GM12892 (cell line): Measurements from ENCODE around the gene ERGIC1.

ENCODE experiments used
- DNase-seq: peaks from one replicate; pipeline ENCODE4 v3.0.0; 2011; ENCODE audit not compliant: insufficient read length
- FAIRE-seq: peaks from 2 replicates; lab custom pipeline; 2011; peaks lifted over from hg19 to GRCh38; lab: Jason Lieb, UNC
- POLR2A ChIP-seq: IDR thresholded peaks from 2 replicates; pipeline ENCODE4 v1.6.1; 2011; ENCODE audit warnings: low read depth, low read length, control low read depth
- POLR2AphosphoS5 ChIP-seq: IDR thresholded peaks from 2 replicates; pipeline ENCODE4 v1.6.1; 2011; ENCODE audit warnings: low read depth, low read length, control low read depth
- TAF1 ChIP-seq: IDR thresholded peaks from 2 replicates; pipeline ENCODE4 v1.6.1; 2011; ENCODE audit warnings: low read depth, mild to moderate bottlenecking, control low read depth, low read length, borderline replicate concordance

ERGIC1 gene

DNA sequence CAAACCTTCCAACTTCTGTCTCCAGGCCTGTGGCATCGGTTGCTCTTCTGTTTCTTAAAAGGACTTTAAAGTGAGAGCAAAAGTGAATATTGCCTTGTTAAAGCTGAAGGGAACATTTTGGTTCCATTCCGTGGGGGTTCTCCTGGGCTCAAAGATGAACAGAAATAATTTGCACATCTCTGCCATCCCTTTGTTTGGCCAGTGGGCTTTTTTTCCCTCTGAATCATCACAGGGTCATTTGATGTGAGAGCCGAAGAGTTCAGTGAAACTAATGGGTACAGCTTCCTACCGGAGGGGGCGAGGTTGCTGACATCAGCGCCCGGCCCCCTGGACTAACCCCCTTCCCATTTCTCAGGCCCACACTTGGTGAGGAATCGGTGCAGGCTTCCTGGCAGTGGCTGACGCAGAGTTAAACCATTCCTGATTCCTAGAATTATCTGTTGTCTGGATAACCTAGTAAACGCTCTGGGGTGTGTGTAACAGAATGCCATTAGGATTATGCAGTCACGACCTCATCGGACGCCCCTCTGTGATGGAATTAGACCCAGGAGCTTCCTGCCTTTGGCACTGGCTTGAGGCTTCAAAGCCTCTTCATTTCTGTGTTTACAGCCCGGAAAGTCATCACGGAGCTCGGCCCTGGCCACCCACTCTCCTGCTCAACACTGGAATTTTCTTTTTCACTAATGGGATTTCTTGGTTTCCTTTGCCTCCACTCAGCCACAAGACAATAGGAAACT lies 63.6 kb downstream of the ERGIC1 start:
- FAIRE-seq: no peak
- TF ChIP-seq POLR2AphosphoS5 (no peak), POLR2A (no peak), TAF1 (no peak)
- no peak for DNase-seq

DNA sequence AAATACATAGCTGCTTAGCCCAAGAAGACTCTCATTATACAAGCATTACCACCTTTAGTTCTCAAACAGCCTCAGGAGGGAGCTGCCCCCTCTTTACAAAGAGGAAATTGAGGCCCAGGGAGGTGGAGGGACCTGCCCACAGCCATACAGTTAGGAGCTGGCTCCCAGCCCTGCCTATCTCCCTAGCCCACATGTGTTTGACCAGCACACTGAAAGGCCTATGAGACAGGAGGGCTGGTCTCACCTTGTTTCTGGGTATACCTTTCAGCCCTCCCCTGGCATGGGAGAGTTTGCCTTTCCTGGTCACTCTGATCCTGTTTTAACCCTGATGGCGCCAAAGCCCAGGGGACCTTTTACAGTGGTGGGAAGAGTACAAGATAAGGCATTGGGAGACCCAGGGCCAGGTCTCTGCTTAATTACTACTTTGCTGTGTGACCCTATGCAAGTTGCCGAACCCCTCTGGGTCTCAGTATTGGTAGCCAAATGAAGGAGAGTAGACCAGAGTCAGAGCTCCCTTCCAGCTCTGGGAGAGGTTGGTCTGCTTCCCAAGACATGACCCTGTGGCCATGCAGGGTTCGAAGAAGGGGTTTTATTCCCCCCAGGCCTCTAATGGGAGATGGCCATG lies 64.3 kb downstream of the ERGIC1 start:
- FAIRE-seq (no peak), DNase-seq (no peak)
- TF ChIP-seq TAF1 (no peak), POLR2A (no peak), POLR2AphosphoS5 (no peak)

DNA sequence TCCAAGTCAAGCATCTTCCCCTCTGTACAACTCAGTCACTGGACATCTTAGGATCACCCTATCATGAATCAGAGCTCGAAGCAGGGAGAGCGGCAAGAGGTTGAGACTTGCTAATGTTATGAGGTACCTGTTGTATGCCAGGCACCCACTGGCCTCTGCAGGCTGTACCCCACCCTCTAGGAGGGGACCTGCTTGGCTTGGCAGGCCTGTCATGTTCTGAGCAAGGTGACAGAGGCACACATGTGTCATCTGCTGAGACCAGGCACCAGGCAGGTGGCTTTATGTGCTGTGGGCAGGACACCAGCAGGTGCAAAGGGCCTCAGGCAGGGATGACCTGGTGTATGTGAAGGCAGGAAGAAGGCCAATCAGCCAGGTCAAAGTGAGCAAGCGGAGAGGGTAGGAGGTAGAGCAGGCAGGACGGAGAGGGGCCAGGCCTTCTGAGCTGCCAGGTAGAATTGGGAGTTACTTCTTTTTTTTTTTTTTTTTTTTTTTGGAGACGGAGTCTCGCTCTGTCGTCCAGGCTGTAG lies 64.9 kb downstream of the ERGIC1 start:
- FAIRE-seq: no peak
- no peak for TF ChIP-seq POLR2A
- TF ChIP-seq POLR2AphosphoS5: no peak
- no peak for TF ChIP-seq TAF1
- no peak for DNase-seq

DNA sequence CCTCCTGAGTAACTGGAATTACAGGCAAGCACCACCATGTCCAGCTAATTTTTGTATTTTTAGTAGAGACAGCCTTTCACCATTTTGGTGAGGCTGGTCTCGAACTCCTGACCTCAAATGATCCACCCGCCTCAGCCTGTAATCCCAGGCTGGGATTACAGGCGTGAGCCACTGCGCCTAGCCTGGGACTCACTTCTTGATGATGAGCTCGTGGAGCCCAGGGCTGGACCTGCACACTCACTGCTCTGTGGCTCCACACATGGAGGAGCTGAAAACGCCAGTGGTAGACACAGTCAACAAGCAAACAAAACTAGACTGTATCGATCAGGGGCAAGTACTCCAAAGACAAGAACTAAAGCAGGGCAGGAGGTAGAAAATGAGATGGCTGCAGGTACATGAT lies 65.4 kb downstream of the ERGIC1 start:
- TF ChIP-seq TAF1 (no peak), POLR2AphosphoS5 (no peak), POLR2A (no peak)
- no peak for FAIRE-seq
- no peak for DNase-seq

DNA sequence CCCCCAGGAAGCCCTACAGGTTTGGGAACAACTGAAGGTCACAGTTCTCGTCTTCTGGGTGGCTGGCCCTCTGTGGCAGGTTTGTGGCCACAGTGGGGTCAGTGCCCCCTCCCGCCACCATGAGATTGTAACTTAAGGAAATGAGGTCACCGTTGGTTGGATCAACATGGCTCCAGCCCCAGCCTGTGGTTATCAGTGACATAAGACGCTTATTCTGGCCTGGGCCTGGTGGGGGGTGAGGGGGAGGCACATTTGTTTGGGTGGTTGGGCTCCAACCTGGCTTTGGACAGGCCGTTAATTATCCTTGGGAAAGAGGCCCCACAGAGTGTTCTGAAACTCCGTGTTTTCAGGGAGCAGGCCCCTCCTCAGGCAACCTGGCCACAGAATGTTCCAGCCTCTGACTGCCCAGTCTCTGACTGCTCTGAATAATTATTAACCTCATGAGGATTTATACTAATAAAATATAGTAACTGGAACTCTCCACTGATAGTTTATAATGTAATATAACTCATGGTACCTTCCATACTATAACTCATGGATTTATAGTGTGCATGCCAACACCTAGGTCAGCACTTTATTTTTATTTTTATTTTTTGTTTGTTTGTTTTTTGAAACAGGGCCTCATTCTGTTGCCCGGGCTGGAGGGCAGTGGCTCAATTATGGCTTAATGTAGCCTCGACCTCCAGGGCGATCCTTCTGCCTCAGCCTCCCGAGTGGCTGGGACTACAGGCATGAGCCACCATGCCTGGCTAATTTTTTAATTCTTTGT lies 67.1 kb downstream of the ERGIC1 start:
- TF ChIP-seq TAF1 (no peak), POLR2A (no peak), POLR2AphosphoS5 (no peak)
- DNase-seq (no peak), FAIRE-seq (no peak)

DNA sequence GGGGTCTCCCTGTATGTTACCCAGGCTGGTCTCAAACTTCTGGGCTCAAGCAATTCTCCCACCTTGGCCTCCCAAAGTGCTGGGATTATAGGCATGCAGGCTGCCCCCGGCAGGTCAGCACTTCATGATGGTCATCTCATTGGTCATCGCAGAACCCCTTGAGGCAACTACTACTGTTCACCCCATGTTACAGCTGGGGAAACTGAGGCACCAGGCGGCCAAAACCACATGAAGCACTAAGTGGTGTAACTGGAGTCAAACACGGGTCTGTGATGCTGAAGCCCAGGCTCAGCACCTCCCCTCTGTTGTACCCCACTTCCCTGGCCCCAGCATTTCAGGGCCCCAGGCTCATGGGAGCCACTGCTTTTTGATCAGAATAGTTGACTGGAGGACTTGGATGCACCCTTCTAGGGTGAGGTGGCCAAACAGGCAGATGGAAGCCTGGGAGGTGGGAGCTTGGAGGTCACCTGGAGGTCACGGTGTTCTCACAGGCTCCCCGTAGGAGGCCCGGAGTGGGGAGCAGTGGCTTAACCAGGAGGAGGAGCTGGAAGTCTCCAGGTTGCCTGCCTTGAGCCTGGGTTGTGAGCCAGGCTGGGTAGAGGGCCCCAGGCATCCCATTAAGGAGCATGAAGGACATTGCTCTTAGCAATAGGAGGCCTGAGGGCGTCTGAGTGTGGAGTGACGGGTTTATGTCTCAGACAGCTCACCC lies 67.9 kb downstream of the ERGIC1 start:
- DNase-seq (no peak), FAIRE-seq (no peak)
- TF ChIP-seq POLR2A (no peak), TAF1 (no peak), POLR2AphosphoS5 (no peak)

DNA sequence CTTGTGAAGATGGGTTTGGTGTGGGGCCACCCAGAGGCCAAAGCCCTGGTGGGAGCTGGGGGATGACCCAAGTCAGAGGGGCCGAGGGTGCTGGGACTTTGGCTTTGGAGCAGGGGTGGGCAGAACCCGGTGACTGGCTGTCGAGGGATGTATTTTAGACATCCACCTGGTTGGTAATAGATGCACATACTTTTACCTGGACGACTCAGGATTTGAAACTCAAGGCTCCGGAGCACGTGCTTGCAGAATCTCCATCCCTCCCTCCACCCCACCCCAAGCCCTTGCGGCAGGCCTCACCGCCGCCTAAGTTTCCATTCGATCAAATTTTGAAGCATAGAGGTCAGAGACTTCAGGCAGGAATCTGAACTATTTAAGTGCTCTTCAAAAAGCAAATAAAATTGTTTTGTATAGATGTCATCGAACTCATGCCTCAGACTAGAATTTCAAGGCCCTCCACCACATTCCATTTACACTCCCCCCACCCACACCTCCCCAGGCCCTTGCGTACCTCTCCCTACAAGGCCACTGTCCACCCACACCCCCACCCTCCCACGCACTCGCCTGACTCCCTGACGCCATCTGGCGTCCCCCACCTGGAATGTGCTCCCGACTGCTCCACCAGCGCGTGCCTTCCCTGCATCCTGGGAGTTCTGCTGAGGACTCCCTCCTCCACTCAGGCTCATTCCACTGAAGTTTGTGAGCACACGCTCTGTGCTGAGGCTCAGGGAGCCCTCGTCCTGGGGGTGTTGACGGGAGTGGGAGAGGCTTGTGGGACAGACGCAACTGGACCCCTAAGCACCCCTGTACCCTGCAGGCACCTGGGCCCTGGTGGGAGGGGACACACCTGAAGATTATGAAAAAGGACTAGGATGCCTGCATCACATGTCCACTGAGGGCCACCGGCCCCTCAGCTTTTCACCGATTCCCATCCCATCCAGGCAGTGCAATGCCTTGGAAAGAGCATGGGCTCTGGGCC lies 68.7 kb downstream of the ERGIC1 start:
- no peak for DNase-seq
- TF ChIP-seq POLR2A (no peak), POLR2AphosphoS5 (no peak), TAF1 (no peak)
- FAIRE-seq: no peak

DNA sequence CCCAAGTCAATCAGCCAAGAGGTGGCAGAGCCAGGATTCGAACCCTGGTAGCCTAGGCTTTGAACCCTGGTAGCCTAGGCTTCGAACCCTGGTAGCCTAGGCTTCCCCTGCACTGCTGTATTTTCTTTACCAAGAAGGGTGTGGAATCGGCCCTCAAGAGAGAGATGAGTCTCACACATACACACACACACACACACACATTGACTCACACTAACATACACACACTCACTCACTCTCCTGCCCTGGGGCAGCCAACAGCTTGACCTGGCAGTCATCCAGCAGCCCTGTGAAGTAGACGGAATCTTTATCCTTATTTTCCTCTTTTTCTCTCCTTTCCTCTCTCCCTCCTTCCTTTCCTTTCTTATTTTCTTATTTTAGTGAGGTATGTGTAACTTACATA lies 69.7 kb downstream of the ERGIC1 start:
- no peak for TF ChIP-seq POLR2A
- TF ChIP-seq TAF1: no peak
- TF ChIP-seq POLR2AphosphoS5: no peak
- DNase-seq (no peak), FAIRE-seq (no peak)

DNA sequence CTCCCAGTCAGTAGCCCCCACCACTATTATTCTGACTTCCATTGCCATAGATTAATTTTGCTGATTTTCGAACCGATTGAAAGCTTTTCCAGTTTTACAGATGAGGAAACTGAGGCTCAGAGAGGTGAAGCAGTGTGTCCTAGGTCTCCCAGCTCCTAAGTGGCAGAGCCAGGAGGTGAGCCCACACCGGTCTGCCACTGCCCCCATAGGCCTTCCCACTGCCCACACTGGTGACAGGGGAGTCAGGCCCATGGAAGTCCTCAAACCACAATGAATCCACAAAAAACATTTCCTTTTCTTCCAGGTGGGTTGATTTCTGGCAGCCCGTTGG lies 70.2 kb downstream of the ERGIC1 start:
- DNase-seq (no peak), FAIRE-seq (no peak)
- TF ChIP-seq POLR2AphosphoS5: no peak
- no peak for TF ChIP-seq POLR2A
- no peak for TF ChIP-seq TAF1

DNA sequence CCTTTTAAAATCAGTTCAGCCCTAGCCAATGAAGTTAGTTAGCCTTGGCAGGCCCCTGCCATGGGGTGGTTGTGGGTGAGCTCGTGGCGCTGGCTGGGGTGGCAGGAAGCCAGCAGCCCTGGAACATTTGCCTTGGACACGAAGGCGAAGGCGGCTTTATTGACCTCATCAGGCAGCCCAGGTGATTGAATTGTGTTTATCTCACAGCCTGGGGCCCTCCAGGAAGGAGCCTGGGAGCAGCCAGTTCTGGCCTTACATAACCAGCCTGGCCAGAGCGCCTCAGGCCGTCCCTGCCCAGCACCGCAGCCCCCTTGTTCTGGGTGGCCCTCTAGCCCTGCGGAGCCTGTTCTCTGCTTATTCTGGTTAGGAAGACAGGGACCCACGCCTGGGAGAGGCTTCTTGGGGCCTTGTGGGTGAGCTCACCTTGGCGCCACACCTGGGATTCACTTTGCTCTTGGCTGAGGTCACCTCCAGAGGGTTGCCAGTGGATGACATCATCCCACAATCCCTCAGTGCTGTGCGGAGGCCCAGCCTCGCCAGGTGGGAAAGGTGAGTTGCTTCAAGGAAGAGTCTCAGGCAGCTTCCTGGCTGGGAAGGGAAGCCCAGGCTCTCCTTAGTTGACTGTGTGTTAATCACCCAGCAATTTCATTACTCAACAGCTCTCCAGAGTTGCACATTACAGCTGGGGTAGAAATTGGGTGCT lies 70.7 kb downstream of the ERGIC1 start:
- DNase-seq (no peak), FAIRE-seq (no peak)
- no peak for TF ChIP-seq POLR2A
- TF ChIP-seq TAF1: no peak
- TF ChIP-seq POLR2AphosphoS5: no peak
